Nephron (organoid): Measurements from ENCODE around the gene PDE4D.

ENCODE experiments used
- H3K27ac Mint-ChIP-seq, 3 experiments: 2 replicates each; pipeline ENCODE4 v1.8.0; 2020; ENCODE audit warnings: mixed read lengths in 3 of 3, mild to moderate bottlenecking in 2 of 3, moderate library complexity in 1 of 3
- H3K27me3 Mint-ChIP-seq: 2 replicates; pipeline ENCODE4 v1.8.0; 2021; ENCODE audit warnings: low read depth, mild to moderate bottlenecking, moderate library complexity, mixed read lengths
- H3K36me3 Mint-ChIP-seq: 2 replicates; pipeline ENCODE4 v1.8.0; 2020; ENCODE audit warnings: low read depth, mixed read lengths
- H3K4me1 Mint-ChIP-seq: 2 replicates; pipeline ENCODE4 v1.8.0; 2020; ENCODE audit warnings: mixed read lengths
- H3K4me3 Mint-ChIP-seq, 3 experiments: 2 replicates each; pipeline ENCODE4 v1.8.0; 2020; ENCODE audit warnings: mild to moderate bottlenecking in 3 of 3, mixed read lengths in 3 of 3, moderate library complexity in 2 of 3
- H3K9me3 Mint-ChIP-seq: 2 replicates; pipeline ENCODE4 v1.8.0; 2020; ENCODE audit warnings: mixed read lengths
- CTCF ChIP-seq, 3 experiments: fragments of 200-600 bp; sonication (generic); IDR thresholded peaks; one replicate each; pipeline ENCODE4 v1.5.0; 2021; ENCODE audit warnings: antibody characterized with exemption in 3 of 3; ENCODE audit not compliant: unreplicated experiment in 3 of 3

Gene PDE4D

DNA sequence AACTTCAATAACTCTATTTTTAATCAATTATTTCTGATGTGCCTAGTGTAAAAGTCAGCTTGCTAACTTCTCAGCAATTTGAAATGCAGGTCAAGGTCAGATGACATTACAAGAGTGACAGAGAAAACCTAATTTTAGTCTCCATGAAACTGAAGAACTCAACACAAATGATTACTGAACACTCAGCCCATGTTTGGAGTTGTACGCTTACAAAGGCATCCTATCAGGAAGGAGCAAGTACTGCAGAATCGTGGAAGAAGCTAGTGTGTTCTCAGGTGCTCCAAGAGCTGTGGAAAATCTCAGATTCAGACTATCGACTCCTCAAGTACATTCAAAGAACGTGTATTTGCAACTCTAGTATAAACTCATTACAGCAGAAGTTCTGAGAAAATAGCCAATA is 526.7 kb downstream of the PDE4D start:
- Mint-ChIP-seq H3K36me3 (peaks cover 3% of the 10 kb centered on the region), H3K4me1 (peaks cover 19% of the 10 kb centered on the region), H3K4me3 (no peak overlapping the region), H3K27me3 (no peaks in the 10 kb centered on the region), H3K9me3 (no peaks in the 10 kb centered on the region), H3K27ac (no peak overlapping the region)
- no peak for TF ChIP-seq CTCF (IDR thresholded peaks at IDR 0.05; ENCODE audit: unreplicated experiment in 3 of 3)

- no peaks in the 10 kb centered on the region for H3K9me3 Mint-ChIP-seq
- peaks cover 58% of the 10 kb centered on the region for H3K4me1 Mint-ChIP-seq
- no peaks in the 10 kb centered on the region for H3K27me3 Mint-ChIP-seq
- no peak overlapping the region for H3K4me3 Mint-ChIP-seq
- H3K36me3 Mint-ChIP-seq, result no peaks in the 10 kb centered on the region
- H3K27ac Mint-ChIP-seq, result peak overlapping the region in 1 of 3 experiments; percentile 64
- no peak for TF ChIP-seq CTCF (IDR thresholded peaks at IDR 0.05; ENCODE audit: unreplicated experiment in 3 of 3)
Measured at GRCh38 chr5:59362438-59362837, 531.1 kb downstream of the PDE4D start.

DNA sequence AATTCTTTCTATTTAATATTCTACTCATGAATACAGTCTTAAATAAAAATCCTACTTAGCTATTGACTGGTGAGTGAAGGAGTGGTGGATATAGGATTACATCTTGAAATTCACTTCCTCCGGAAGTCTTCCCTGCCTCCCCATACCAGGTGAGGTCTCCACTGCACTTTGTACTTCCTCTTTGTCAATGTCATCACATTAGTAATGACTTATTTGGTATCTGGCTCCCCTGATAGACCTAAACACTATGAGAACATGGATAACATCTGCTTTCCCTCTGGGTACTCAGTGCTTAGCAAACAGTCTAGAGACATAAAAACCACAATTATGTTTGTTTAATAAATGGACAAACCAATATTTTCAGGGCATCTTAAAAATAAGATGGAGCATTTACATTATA is 532.1 kb downstream of the PDE4D start:
- Mint-ChIP-seq H3K4me1 (peaks cover 64% of the 10 kb centered on the region), H3K27me3 (no peaks in the 10 kb centered on the region), H3K4me3 (no peak overlapping the region), H3K9me3 (no peaks in the 10 kb centered on the region), H3K36me3 (no peaks in the 10 kb centered on the region), H3K27ac (peak overlapping the region in 1 of 3 experiments; percentile 37)
- no peak for TF ChIP-seq CTCF (IDR thresholded peaks at IDR 0.05; ENCODE audit: unreplicated experiment in 3 of 3)

DNA sequence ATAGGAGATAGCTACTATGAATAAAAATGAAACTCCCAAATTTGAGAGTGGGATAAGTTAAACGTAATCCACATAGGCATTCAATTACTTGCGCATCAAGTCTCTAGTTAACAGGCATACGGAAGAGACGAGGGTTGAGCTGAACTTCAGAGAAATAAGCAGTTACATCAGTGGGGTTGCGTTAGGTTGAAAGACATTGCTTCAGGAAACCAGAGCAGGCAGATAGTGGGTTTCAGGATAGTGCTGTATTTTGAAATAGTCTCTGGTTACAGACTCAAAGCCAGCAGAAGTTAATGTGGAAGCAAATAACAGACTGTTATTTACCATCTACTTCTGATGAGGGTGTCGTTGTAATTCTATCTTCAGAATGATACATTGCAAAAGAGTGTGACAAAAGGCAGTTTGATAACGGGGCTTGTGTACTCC is 533.4 kb downstream of the PDE4D start:
- no peaks in the 10 kb centered on the region for H3K27me3 Mint-ChIP-seq
- peak overlapping the region in 1 of 3 experiments; percentile 33 for H3K4me3 Mint-ChIP-seq
- H3K9me3 Mint-ChIP-seq, result no peaks in the 10 kb centered on the region
- peaks cover 63% of the 10 kb centered on the region for H3K4me1 Mint-ChIP-seq
- peak overlapping the region; percentile 37 to 82 (median 52) for H3K27ac Mint-ChIP-seq
- no peaks in the 10 kb centered on the region for H3K36me3 Mint-ChIP-seq
- TF ChIP-seq CTCF (IDR thresholded peaks at IDR 0.05; ENCODE audit: unreplicated experiment in 3 of 3), result no peak

DNA sequence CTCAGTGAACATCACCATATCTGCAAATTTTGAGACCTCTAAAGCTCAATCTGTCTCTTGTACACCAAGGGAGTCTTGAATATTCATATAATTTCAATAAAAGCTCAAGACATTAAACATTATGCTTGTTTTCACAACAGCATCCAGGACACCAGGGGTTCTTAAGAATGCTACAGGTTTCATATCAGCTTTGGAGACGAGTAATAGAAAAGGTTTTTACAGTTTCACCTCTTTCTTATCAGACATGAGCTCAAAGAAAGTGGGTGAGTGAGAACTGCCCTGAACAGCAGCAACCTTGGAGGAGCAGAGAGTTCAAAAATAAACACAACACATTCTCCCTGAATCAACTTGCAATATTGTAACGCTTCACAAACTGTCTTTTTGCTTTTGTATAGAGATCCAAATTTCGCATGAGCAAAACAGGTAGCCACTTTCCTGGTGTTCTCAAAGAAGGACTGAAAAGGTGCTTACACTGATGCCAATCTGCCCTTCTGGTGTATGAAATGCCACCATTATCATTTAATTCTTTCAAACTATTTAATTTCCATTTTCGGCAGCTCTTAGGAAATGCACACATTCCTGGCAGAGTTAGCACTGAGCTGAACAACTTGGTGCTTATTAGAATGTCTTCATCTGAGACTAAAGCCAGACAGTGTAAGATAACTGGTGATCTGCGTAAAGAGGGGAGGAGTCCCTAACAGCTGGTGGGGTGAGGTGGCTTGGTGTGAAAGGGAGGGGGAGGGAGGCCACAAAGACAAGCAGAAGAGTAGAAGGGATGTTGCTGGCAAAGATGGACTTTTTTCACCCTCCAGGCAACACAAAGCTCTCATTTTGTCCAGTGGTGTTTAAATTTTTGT is 535.3 kb downstream of the PDE4D start:
- Mint-ChIP-seq H3K27ac (peak overlapping the region; percentile 82 to 85 (median 83)), H3K27me3 (no peaks in the 10 kb centered on the region), H3K36me3 (no peaks in the 10 kb centered on the region), H3K9me3 (no peaks in the 10 kb centered on the region), H3K4me3 (peak overlapping the region in 2 of 3 experiments; percentile 9 to 46), H3K4me1 (peaks cover 69% of the 10 kb centered on the region)
- TF ChIP-seq CTCF (IDR thresholded peaks at IDR 0.05; ENCODE audit: unreplicated experiment in 3 of 3), result no peak
